Esophagus muscularis mucosa (tissue), 4 donors: ENCODE data around the gene SLC10A7. TPM values are rescaled to one million over a fixed set of nuclear protein-coding genes. Genes with fewer than 3 reads are reported as not detected.
A peak's percentile ranks its signal among the peaks of the same experiment; 100 is the strongest.

ENCODE experiments used
- DNase-seq: peaks from one replicate; pipeline ENCODE4 v3.0.0-alpha.2; 2017; ENCODE audit errors: extremely low spot score
- H3K27ac ChIP-seq, 4 donors: fragments of 200-600 bp; sonication (generic); replicated peaks in 1 of 4; 1 replicate in 3 of 4; 2 replicates in 1 of 4; pipeline ENCODE4 v1.5.1; 2016 to 2019; ENCODE audit warnings: mild to moderate bottlenecking in 1 of 4
- H3K27me3 ChIP-seq, 4 donors: fragments of 200-600 bp; sonication (generic); one replicate each; pipeline versions ENCODE4 v1.5.1 to v1.6.0; 2016 to 2019
- H3K36me3 ChIP-seq, 4 donors: fragments of 200-600 bp; sonication (generic); one replicate each; pipeline ENCODE4 v1.5.1; 2016 to 2019
- H3K4me1 ChIP-seq, 4 donors: fragments of 200-600 bp; sonication (generic); one replicate each; pipeline ENCODE4 v1.5.1; 2016 to 2019
- H3K4me3 ChIP-seq, 4 donors: fragments of 200-600 bp; sonication (generic); 1 replicate in 2 of 4; 2 replicates in 2 of 4; pipeline ENCODE4 v1.5.1; 2016 to 2019; ENCODE audit warnings: mild to moderate bottlenecking in 4 of 4, moderate library complexity in 1 of 4
- H3K9me3 ChIP-seq, 4 donors: fragments of 200-600 bp; sonication (generic); 1 replicate in 3 of 4; 2 replicates in 1 of 4; pipeline ENCODE4 v1.5.1; 2016 to 2019
- CTCF ChIP-seq, 3 experiments: fragments of 200-600 bp in 2 of 3; fragments of 450-650 bp in 1 of 3; sonication (generic) in 2 of 3; IDR thresholded peaks; one replicate each; pipeline ENCODE4 v1.5.1; 2017 to 2019; ENCODE audit warnings: antibody characterized with exemption in 3 of 3, mild to moderate bottlenecking in 2 of 3, moderate library complexity in 1 of 3
- EP300 ChIP-seq: sonication (generic); formaldehyde crosslinking; IDR thresholded peaks from one replicate; pipeline ENCODE4 v1.6.1; 2017; ENCODE audit warnings: antibody characterized with exemption
- POLR2A ChIP-seq: fragments of 450-650 bp; IDR thresholded peaks from one replicate; pipeline ENCODE4 v1.6.1; 2017; ENCODE audit warnings: antibody characterized with exemption, moderate library complexity, mild to moderate bottlenecking, low read depth
- POLR2AphosphoS5 ChIP-seq, 2 donors: sonication (generic); formaldehyde crosslinking; IDR thresholded peaks; one replicate each; pipeline ENCODE4 v1.6.1; 2017; ENCODE audit warnings: antibody characterized with exemption in 2 of 2
- WGBS: methylation state at CpG from one replicate; pipeline ENCODE4 v1.1.5; 2018; 5-methylcytosine and 5-hydroxymethylcytosine counted together
- intact Hi-C: fragments of 100-400 bp; cut with DNase I; formaldehyde crosslinking; loops from one replicate; pipeline ENCODE4 v1.15.1; 2023
- total RNA-seq, 4 donors: library from RNA; depleted of rRNA; stranded (reverse); fragments of >200 nt; gene quantifications; one replicate each; pipeline versions ENCODE4 v1.1.0 to v1.2.1, GENCODE V29; 2016

Gene SLC10A7
- total RNA-seq, 4 donors from 2014 or later: 3.3 to 6.2 (median 5.7) TPM

GRCh38 chr4:146545102-146545501, 23.4 kb upstream of the SLC10A7 start:
- DNase-seq: no peak
- intact Hi-C loops: no loop called here
- H3K4me1 ChIP-seq: no peaks in the 10 kb centered on the region
- no peak overlapping the region for H3K27ac ChIP-seq
- TF ChIP-seq POLR2AphosphoS5 (IDR thresholded peaks at IDR 0.05): no peak
- TF ChIP-seq EP300: no peak
- TF ChIP-seq POLR2A: no peak
- TF ChIP-seq CTCF (IDR thresholded peaks at IDR 0.05): no peak
- no peaks in the 10 kb centered on the region for H3K27me3 ChIP-seq
- peaks cover 0 to 8% (median 4%) of the 10 kb centered on the region in 4 donors for H3K9me3 ChIP-seq
- WGBS: 67% methylated on average over 2 of the region's 2 CpGs
- no peak overlapping the region for H3K4me3 ChIP-seq
- H3K36me3 ChIP-seq: no peaks in the 10 kb centered on the region

- H3K9me3 ChIP-seq: peaks cover 0 to 14% (median 3%) of the 10 kb centered on the region in 4 donors
- no peaks in the 10 kb centered on the region for H3K36me3 ChIP-seq
- H3K27ac ChIP-seq: no peak overlapping the region
- DNase-seq: no peak
- TF ChIP-seq EP300: no peak
- no peak for TF ChIP-seq POLR2AphosphoS5 (IDR thresholded peaks at IDR 0.05)
- no peak for TF ChIP-seq CTCF (IDR thresholded peaks at IDR 0.05)
- TF ChIP-seq POLR2A: no peak
- H3K4me1 ChIP-seq: no peaks in the 10 kb centered on the region
- no peaks in the 10 kb centered on the region for H3K27me3 ChIP-seq
- H3K4me3 ChIP-seq: no peak overlapping the region
- intact Hi-C loops: no loop called here
These were observed 12.4 kb upstream of the SLC10A7 start for GRCh38 chr4:146534178-146534577.

- TF ChIP-seq EP300 (no peak), CTCF (IDR thresholded peaks at IDR 0.05) (no peak), POLR2AphosphoS5 (IDR thresholded peaks at IDR 0.05) (no peak), POLR2A (no peak)
- H3K27me3 ChIP-seq: no peaks in the 10 kb centered on the region
- H3K4me1 ChIP-seq: peaks cover 0 to 12% (median 9%) of the 10 kb centered on the region in 4 donors
- no peak for DNase-seq
- no peak overlapping the region for H3K27ac ChIP-seq
- H3K9me3 ChIP-seq: no peaks in the 10 kb centered on the region
- intact Hi-C loops: loop anchor here (10.0 kb wide), 1 partner anchor 591 kb away; the partner anchor contains the start of gene ZNF827
- no peaks in the 10 kb centered on the region for H3K36me3 ChIP-seq
- whole genome bisulfite sequencing: 15% methylated on average over 2 of the region's 2 CpGs
- H3K4me3 ChIP-seq: no peak overlapping the region
These were observed 4.0 kb upstream of the SLC10A7 start for GRCh38 chr4:146525754-146526153.

- DNase-seq: no peak
- Histone ChIP-seq H3K9me3 (no peaks in the 10 kb centered on the region), H3K4me3 (no peak overlapping the region), H3K4me1 (peaks cover 0 to 23% (median 20%) of the 10 kb centered on the region in 4 donors), H3K36me3 (no peaks in the 10 kb centered on the region), H3K27ac (no peak overlapping the region), H3K27me3 (no peaks in the 10 kb centered on the region)
- intact Hi-C loops: loop anchor here (10.0 kb wide), 1 partner anchor 590 kb away; the partner anchor contains the start of gene ZNF827
- 97% methylated on average over 3 of the region's 3 CpGs for WGBS
- TF ChIP-seq EP300 (no peak), CTCF (IDR thresholded peaks at IDR 0.05) (no peak), POLR2AphosphoS5 (IDR thresholded peaks at IDR 0.05) (no peak), POLR2A (no peak)
These were observed 2.9 kb upstream of the SLC10A7 start for GRCh38 chr4:146524663-146525062.

GRCh38 chr4:146522869-146523205, 1.1 kb upstream of the SLC10A7 start:
- Histone ChIP-seq H3K27me3 (no peaks in the 10 kb centered on the region), H3K36me3 (no peaks in the 10 kb centered on the region), H3K27ac (peak overlapping the region; percentile 77 to 84 (median 82)), H3K9me3 (no peaks in the 10 kb centered on the region), H3K4me1 (peaks cover 0 to 27% (median 24%) of the 10 kb centered on the region in 4 donors), H3K4me3 (peak overlapping the region; percentile 74 to 94 (median 82))
- intact Hi-C loops: loop anchor here (10.0 kb wide), 1 partner anchor 588 kb away; the partner anchor contains the start of gene ZNF827
- TF ChIP-seq EP300 (no peak), CTCF (IDR thresholded peaks at IDR 0.05) (no peak), POLR2AphosphoS5 (IDR thresholded peaks at IDR 0.05) (no peak), POLR2A (no peak)
- 3% methylated on average over 3 of the region's 7 CpGs for WGBS
- DNase-seq: no peak
